ENCODE results near the gene DOCK2. TPM values are rescaled to one million over a fixed set of nuclear protein-coding genes. Genes with fewer than 3 reads are reported as not detected.

Gene DOCK2
- total and polyA plus RNA-seq, 2 donors (not counting 1 experiment from before 2014, with no cell fraction given), result 1.1 to 8.9 TPM

- Histone ChIP-seq H3K36me3 (ENCODE audit: control insufficient read depth, insufficient read depth, low read length) (no peaks in the 10 kb centered on the region), H3K4me2 (ENCODE audit: extremely low read depth, insufficient read depth, low read length) (no peak overlapping the region), H3K79me2 (ENCODE audit: control insufficient read depth, insufficient read depth, low read length) (no peaks in the 10 kb centered on the region), H3K27ac (ENCODE audit: insufficient read depth, low read length) (no peak overlapping the region), H2AFZ (ENCODE audit: low read length) (no peak overlapping the region), H3K4me3 (replicated peaks in 1 of 4; ENCODE audit: control extremely low read depth in 1 of 4, insufficient read depth in 1 of 4, low read depth in 3 of 4, low read length in 4 of 4) (no peak overlapping the region), H3K9me3 (ENCODE audit: control insufficient read depth, insufficient read depth, low read depth, low read length) (no peaks in the 10 kb centered on the region), H3K9ac (ENCODE audit: insufficient read depth, low read length) (no peak overlapping the region), H3K4me1 (ENCODE audit: control insufficient read depth, extremely low read depth, insufficient read depth, low read length) (peaks cover 6% of the 10 kb centered on the region), H4K20me1 (ENCODE audit: control insufficient read depth, extremely low read depth, insufficient read depth, low read length) (no peaks in the 10 kb centered on the region), H3K27me3 (ENCODE audit: control insufficient read depth, insufficient read depth, low read length) (no peaks in the 10 kb centered on the region)
- TF ChIP-seq EZH2 (IDR thresholded peaks at IDR 0.05; ENCODE audit: low read length, missing control alignments) (no peak), CTCF (conservative IDR thresholded peaks at IDR 0.05 in 1 of 2, IDR thresholded peaks at IDR 0.05 in 1 of 2; ENCODE audit: low read depth in 1 of 2, low read length in 2 of 2) (no peak)
- peak; percentile 28 to 89 for DNase-seq (ENCODE audit: low read depth in 2 of 2)
These were observed 125.4 kb downstream of the DOCK2 start for GRCh38 chr5:169762338-169763095.

GRCh38 chr5:169763376-169764017 lies 126.4 kb downstream of the DOCK2 start:
- Histone ChIP-seq H3K4me2 (ENCODE audit: extremely low read depth, insufficient read depth, low read length) (no peak overlapping the region), H3K36me3 (ENCODE audit: control insufficient read depth, insufficient read depth, low read length) (no peaks in the 10 kb centered on the region), H3K79me2 (ENCODE audit: control insufficient read depth, insufficient read depth, low read length) (no peaks in the 10 kb centered on the region), H4K20me1 (ENCODE audit: control insufficient read depth, extremely low read depth, insufficient read depth, low read length) (no peaks in the 10 kb centered on the region), H3K9ac (ENCODE audit: insufficient read depth, low read length) (no peak overlapping the region), H3K9me3 (ENCODE audit: control insufficient read depth, insufficient read depth, low read depth, low read length) (no peaks in the 10 kb centered on the region), H3K27me3 (ENCODE audit: control insufficient read depth, insufficient read depth, low read length) (no peaks in the 10 kb centered on the region), H3K27ac (ENCODE audit: insufficient read depth, low read length) (no peak overlapping the region), H2AFZ (ENCODE audit: low read length) (no peak overlapping the region), H3K4me3 (replicated peaks in 1 of 4; ENCODE audit: control extremely low read depth in 1 of 4, insufficient read depth in 1 of 4, low read depth in 3 of 4, low read length in 4 of 4) (no peak overlapping the region), H3K4me1 (ENCODE audit: control insufficient read depth, extremely low read depth, insufficient read depth, low read length) (peaks cover 6% of the 10 kb centered on the region)
- TF ChIP-seq CTCF (conservative IDR thresholded peaks at IDR 0.05 in 1 of 2, IDR thresholded peaks at IDR 0.05 in 1 of 2; ENCODE audit: low read depth in 1 of 2, low read length in 2 of 2) (no peak), EZH2 (IDR thresholded peaks at IDR 0.05; ENCODE audit: low read length, missing control alignments) (no peak)
- peak; percentile 24 to 60 for DNase-seq (ENCODE audit: low read depth in 2 of 2)

- Histone ChIP-seq H3K27me3 (ENCODE audit: control insufficient read depth, insufficient read depth, low read length) (no peaks in the 10 kb centered on the region), H3K4me3 (replicated peaks in 1 of 4; ENCODE audit: control extremely low read depth in 1 of 4, insufficient read depth in 1 of 4, low read depth in 3 of 4, low read length in 4 of 4) (no peak overlapping the region), H4K20me1 (ENCODE audit: control insufficient read depth, extremely low read depth, insufficient read depth, low read length) (no peaks in the 10 kb centered on the region), H2AFZ (ENCODE audit: low read length) (no peak overlapping the region), H3K4me2 (ENCODE audit: extremely low read depth, insufficient read depth, low read length) (no peak overlapping the region), H3K79me2 (ENCODE audit: control insufficient read depth, insufficient read depth, low read length) (no peaks in the 10 kb centered on the region), H3K9ac (ENCODE audit: insufficient read depth, low read length) (no peak overlapping the region), H3K36me3 (ENCODE audit: control insufficient read depth, insufficient read depth, low read length) (no peaks in the 10 kb centered on the region), H3K27ac (ENCODE audit: insufficient read depth, low read length) (no peak overlapping the region), H3K4me1 (ENCODE audit: control insufficient read depth, extremely low read depth, insufficient read depth, low read length) (peaks cover 6% of the 10 kb centered on the region), H3K9me3 (ENCODE audit: control insufficient read depth, insufficient read depth, low read depth, low read length) (no peaks in the 10 kb centered on the region)
- DNase-seq (ENCODE audit: low read depth in 2 of 2), result no peak
- TF ChIP-seq EZH2 (IDR thresholded peaks at IDR 0.05; ENCODE audit: low read length, missing control alignments) (no peak), CTCF (conservative IDR thresholded peaks at IDR 0.05 in 1 of 2, IDR thresholded peaks at IDR 0.05 in 1 of 2; ENCODE audit: low read depth in 1 of 2, low read length in 2 of 2) (no peak)
These were observed 126.9 kb downstream of the DOCK2 start for GRCh38 chr5:169764018-169764378.

All from fibroblast of lung (primary cell).